ENCODE results near the gene ST8SIA6.

- no peak for TF ChIP-seq CTCF (IDR thresholded peaks at IDR 0.05)
- TF ChIP-seq POLR2A (IDR thresholded peaks at IDR 0.05), result no peak
These were observed 24.7 kb upstream of the ST8SIA6 start for GRCh38 chr10:17479015-17479615.
